Activated CD8-positive, alpha-beta memory T cell treated with anti-CD3 and anti-CD28 coated beads, Interleukin-2, amount 50 U/mL, for 1 hour (primary cell): ENCODE measurements around the gene CDKN2B-AS1.
"Not testable (repeated sequence)": the region's sequence is repeated elsewhere in the genome, so short reads cannot be mapped to it uniquely, and the experiment has no call there.

Experiments
- DNase-seq: peaks from one replicate; pipeline ENCODE4 v3.0.0-alpha.2; 2020; ENCODE audit errors: extremely low read depth

The CDKN2B-AS1 gene

GRCh38 chr9:21994556-21995005, at the start of gene CDKN2B-AS1:
CDKN2B-AS1 (plus strand) TSS chr9:21994791.
- DNase-seq, result no peak

GRCh38 chr9:21945606-21946005, 49.0 kb upstream of the CDKN2B-AS1 start:
- DNase-seq, result no peak

GRCh38 chr9:21958833-21959232, 35.8 kb upstream of the CDKN2B-AS1 start:
- no peak for DNase-seq

GRCh38 chr9:21959268-21959667, 35.3 kb upstream of the CDKN2B-AS1 start:
- not testable (repeated sequence) for DNase-seq

GRCh38 chr9:21961569-21961968, 33.0 kb upstream of the CDKN2B-AS1 start:
- DNase-seq, result no peak

- DNase-seq, result no peak
Observed at GRCh38 chr9:21964925-21965385, 29.6 kb upstream of the CDKN2B-AS1 start.

- no peak for DNase-seq
Observed at GRCh38 chr9:21965401-21965951, 29.1 kb upstream of the CDKN2B-AS1 start.

GRCh38 chr9:21966140-21966851, 28.3 kb upstream of the CDKN2B-AS1 start:
- no peak for DNase-seq

GRCh38 chr9:21967169-21967568, 27.4 kb upstream of the CDKN2B-AS1 start:
- no peak for DNase-seq

GRCh38 chr9:21967702-21968101, 26.9 kb upstream of the CDKN2B-AS1 start:
- no peak for DNase-seq

- DNase-seq, result no peak
Observed at GRCh38 chr9:21968331-21969010, 26.1 kb upstream of the CDKN2B-AS1 start.

GRCh38 chr9:21969011-21969940, 25.3 kb upstream of the CDKN2B-AS1 start:
- no peak for DNase-seq

GRCh38 chr9:21969951-21970799, 24.4 kb upstream of the CDKN2B-AS1 start:
- DNase-seq, result no peak

- no peak for DNase-seq
Observed at GRCh38 chr9:21970800-21971640, 23.6 kb upstream of the CDKN2B-AS1 start.

- no peak for DNase-seq
Observed at GRCh38 chr9:21972361-21972760, 22.2 kb upstream of the CDKN2B-AS1 start.

- no peak for DNase-seq
Observed at GRCh38 chr9:21974343-21974721, 20.3 kb upstream of the CDKN2B-AS1 start.

- DNase-seq, result no peak
Observed at GRCh38 chr9:21974722-21975409, 19.7 kb upstream of the CDKN2B-AS1 start.

- no peak for DNase-seq
Observed at GRCh38 chr9:21976334-21976875, 18.2 kb upstream of the CDKN2B-AS1 start.

- DNase-seq, result no peak
Observed at GRCh38 chr9:21982391-21982790, 12.2 kb upstream of the CDKN2B-AS1 start.
